H4 (cell line): ENCODE results near the gene MAMSTR. TPM values are rescaled to one million over a fixed set of nuclear protein-coding genes. Genes with fewer than 3 reads are reported as not detected.
"Not testable (repeated sequence)": the region's sequence is repeated elsewhere in the genome, so short reads cannot be mapped to it uniquely, and the experiment has no call there.

Experiments
- DNase-seq: peaks from one replicate; pipeline ENCODE4 v3.0.0-alpha.2; 2015; ENCODE audit warnings: low spot score
- total RNA-seq: library from RNA; depleted of rRNA; stranded (reverse); fragments of >200 nt; shearing (Covaris generic); gene quantifications from 2 replicates; pipeline ENCODE4 v1.2.3, GENCODE V29; 2014

The MAMSTR gene
- total RNA-seq, 1 experiment from 2014 or later, result 0.31 TPM

GRCh38 chr19:48718711-48719231 lies 754 bp downstream of the MAMSTR start:
- DNase-seq, result no peak

DNA sequence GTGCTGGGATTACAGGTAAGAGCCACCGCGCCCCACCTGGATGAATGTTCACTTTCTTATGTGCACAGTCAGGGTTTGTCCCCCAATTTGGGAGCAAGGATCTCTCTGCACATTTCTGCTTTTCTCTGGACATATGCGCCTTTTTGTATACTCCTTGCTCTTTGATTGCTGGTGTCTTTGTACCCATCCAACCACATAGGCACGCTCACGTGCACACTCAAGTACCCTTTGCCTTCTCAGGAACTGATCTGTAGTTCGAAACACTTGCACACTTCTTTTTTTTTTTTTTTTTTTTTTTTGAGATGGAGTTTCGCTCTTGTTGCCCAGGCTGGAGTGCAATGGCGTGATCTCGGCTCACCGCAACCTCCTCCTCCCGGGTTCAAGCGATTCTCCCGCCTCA lies 1.4 kb downstream of the MAMSTR start:
- DNase-seq, result not testable (repeated sequence)

DNA sequence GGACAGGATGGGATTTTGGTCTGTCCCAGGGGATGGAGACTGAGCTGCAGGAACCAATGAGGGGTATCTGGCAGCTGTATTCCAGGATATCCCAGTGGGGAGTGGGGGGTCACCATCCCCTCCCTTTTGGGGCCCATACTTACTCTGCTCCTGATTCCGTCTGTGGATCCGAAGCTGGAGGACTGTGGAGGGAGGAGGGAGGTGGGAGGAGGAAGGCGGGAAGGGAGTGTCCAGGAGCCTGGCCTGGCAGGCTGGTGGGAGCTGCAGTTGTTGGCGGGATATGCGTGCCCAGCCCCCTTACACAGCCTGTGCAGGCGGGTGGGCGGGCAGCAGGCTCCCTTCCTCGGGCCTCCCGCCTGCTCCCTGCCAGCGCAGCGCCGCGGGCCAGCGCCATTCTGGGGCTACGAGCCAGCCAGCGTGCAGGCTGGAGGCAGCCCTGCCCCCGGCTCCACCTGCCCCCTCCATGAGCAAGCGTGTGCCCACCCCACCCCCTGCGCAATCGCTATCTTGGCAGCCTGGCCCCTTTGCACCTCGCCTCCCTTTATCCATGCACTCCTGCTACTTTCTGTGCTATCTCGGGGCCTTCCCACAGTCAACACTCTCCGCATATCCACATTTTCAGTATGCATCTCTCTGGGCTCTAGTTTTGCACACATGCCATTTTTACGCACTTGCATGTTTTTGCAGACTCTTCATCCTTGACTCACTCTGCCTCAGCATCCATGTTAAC lies 2.8 kb downstream of the MAMSTR start:
- peak; percentile 46 for DNase-seq

- DNase-seq, result no peak
Observed at GRCh38 chr19:48715681-48716171, 3.8 kb downstream of the MAMSTR start.

- no peak for DNase-seq
Observed at GRCh38 chr19:48714759-48715675, 4.5 kb downstream of the MAMSTR start.

DNA sequence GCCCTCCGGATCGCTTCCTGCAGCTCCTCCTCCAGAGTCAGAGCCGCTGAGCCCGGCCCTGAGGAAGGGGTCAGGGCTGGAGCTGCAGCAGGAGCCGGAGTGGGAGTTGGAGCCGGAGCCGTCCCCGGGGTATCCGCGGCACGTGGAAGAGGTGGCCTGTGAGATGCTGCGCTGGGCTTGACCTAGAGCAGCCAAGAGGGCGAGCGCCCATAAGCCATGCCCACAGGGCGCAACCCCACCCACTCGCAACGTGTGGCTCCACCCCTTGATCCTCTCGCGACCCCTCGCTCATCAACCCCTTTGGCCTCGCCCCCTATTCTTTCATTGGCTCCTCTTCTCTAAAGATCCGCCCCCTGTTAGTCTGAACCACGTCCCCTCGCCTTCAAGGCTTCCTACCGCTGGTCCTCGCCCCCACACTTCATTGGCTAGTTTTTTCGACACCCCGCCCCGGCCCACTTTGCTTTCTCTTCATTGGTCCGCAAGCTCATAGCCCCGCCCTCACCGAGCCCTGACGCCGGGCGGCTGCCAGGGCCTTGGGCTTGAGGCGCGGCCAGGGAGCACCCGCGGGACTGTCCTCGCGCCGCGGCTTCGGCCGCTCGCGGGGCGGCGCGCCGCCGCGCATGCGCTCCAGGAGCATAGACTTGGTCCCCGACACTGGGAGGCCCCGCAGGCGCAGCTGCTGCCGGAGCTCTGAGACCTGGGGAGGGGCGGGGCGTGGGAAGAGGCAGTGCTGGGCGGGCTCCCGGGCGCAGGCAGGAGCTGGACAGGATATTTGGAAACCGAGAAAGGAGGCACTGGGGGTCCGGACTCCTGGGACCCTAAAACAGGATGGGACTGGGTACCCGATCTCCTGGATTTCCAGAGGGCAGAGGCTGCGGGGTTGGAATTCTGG lies 5.4 kb downstream of the MAMSTR start:
- peak; percentile 100 for DNase-seq

DNA sequence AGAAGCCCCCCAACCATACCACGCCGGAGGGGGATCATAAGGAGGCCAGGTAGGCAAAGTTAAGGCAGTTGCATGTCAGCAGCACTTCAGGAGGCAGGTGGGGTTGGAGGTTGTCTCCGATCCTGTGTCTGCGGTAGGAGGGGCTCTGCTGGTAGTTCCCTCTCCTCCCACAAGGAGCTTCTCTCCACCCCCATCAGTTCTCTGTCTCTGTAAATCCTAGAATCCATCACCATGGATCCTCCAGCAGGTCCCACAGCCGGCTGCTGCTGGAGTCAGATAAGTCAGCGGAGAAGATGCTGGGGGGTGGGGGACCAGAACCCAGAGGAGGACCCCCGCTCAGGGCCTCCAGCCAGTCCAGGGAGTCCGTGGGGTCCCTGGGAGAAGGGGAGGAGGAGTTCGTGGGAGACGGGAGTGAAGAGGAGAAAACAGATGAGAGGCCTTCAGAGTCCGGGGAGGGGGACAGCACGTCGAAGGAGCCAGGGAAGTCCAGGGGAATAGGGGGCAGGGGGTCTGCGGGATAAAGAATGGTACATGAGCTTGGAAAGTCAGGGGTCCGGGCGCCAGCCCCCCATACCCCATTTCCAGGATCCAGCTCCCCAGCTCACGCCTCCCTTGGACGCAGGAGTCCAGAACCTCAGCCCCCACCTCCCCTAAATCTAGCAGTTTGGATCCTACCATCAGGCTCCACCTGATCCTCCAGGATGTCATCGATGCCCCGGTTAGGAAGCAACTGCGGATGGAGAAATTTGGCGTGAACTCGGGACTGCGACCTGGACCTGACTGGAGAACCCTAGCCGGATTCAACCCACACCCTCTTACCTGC lies 6.3 kb downstream of the MAMSTR start:
- no peak for DNase-seq

GRCh38 chr19:48711106-48711662 lies 8.3 kb downstream of the MAMSTR start:
- no peak for DNase-seq

- no peak for DNase-seq
Observed at GRCh38 chr19:48708471-48708870, 11.1 kb downstream of the MAMSTR start.

DNA sequence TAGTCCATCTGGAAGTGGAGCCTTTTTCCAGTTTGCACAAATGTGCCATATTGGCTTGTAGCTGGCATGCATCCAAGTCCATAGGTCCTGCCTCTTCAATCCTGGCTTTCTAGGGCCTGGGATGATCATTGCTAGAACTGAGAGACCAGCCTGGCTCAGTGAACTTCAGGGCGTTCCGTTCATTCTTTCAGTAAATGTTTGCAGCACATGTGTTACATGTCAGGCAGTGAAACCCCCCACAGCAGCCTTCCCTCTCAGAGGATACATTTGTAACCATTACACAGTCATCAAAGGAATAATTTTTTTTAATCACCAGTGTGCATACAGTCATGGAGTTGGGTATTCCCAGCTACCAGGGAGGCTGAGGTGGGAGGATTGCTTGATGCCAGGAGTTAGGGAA lies 14.1 kb downstream of the MAMSTR start:
- DNase-seq, result no peak

- DNase-seq, result no peak
Observed at GRCh38 chr19:48703316-48703715, 16.2 kb downstream of the MAMSTR start.

DNA sequence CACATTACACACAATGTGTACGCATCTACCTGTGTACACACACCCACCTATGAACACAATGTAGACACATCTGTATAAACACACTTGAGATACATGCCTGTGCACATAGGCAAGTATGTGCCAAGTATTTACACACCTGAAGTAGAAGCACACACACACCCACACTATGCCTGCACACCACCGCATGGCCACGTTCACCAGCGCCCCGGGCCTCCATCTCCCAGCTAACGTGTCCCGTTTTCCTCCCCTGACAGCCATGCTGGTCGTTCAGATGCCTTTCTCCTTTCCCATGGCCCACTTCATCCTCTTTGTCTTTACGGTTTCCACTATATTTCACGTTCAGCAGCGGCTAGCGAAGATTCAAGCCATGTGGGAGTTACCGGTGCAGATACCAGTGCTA lies 16.8 kb downstream of the MAMSTR start:
- DNase-seq, result no peak

- peak; percentile 92 for DNase-seq
Observed at GRCh38 chr19:48698046-48698445, 21.5 kb downstream of the MAMSTR start.

- no peak for DNase-seq
Observed at GRCh38 chr19:48696353-48697010, 23.0 kb downstream of the MAMSTR start.

GRCh38 chr19:48695743-48696352 lies 23.7 kb downstream of the MAMSTR start, which contains the start of gene FUT2:
FUT2 (plus strand) TSS chr19:48695971; CDS start chr19:48702957, 6,986 bp downstream.
- DNase-seq, result no peak

GRCh38 chr19:48693629-48694028 lies 25.9 kb downstream of the MAMSTR start:
- not testable (repeated sequence) for DNase-seq

DNA sequence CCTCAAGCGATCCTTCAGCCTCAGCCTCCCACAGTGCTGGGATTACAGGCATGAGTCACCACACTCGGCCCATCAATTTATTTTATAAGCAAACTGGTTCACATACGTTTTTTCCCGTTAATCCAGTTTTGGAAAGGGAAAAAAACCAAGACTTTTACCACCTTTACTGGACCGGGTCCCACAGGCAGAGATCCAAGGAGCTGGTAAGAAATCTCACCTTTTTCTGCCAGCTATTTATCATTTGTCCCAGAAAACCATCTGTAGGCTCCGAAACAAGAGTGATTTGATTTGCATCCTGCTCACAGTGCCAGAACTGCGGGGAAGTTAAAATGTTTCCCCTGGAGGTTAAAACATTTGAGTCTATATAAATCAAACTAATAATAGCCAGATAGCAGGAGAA lies 30.1 kb downstream of the MAMSTR start:
- DNase-seq, result no peak

GRCh38 chr19:48687776-48688175 lies 31.7 kb downstream of the MAMSTR start:
- DNase-seq, result no peak

- DNase-seq, result not testable (repeated sequence)
Observed at GRCh38 chr19:48686637-48687036, 32.9 kb downstream of the MAMSTR start.
